UCSD-AML1 (cell line): ENCODE data around the gene GM2A.

ENCODE experiments used
- DNase-seq: peaks from one replicate; lab custom pipeline; 2025; ENCODE audit not compliant: unreplicated experiment; lab: John Stamatoyannopoulos, UW

The GM2A gene

GRCh38 chr5:151252762-151253604 is at the start of gene GM2A:
TSS of gene GM2A (plus strand) at chr5:151253185. CDS start at chr5:151253217, 32 bp downstream.
- DNase-seq: peak; percentile 99

DNA sequence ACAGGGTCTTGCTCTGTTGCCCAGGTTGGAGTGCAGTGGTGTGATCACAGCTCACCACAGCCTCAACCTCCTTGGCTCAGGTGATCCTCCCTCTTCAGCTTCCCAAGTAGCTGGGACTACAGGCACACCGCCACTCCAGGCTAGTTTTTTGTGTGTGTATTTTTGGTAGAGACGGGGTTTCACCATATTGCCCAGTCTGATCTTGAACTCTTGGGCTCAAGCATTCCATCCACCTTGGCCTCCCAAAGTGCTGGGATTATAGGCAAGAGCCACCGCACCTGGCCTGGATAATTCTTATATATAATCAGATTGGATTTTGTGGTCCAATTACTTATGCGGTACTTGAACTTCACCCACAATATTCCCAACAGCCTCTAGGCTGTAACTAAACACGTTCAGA is 48.9 kb upstream of the GM2A start:
- no peak for DNase-seq

GRCh38 chr5:151205411-151205810 is 47.6 kb upstream of the GM2A start:
- no peak for DNase-seq

DNA sequence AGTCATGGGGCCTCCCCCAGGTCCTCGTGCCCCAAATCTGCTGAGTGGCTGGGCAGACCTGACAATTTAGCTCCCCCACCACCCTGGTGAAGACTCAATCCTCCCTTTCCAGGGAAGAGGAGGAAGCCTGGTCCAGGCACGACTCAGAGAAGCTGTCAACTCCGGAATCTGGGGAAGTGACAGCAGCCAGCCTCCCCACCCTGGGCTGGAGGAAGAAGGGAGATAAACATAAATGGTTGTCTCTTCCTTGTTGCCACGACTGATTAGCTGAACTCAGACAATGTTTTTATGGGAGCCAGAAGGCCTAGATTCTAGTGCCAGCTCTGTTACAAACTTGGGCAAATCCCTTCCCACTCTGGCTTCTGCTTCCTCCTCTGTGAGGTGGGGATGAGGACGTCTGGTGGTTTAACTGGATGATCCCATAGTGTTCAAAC is 44.5 kb upstream of the GM2A start:
- DNase-seq: peak; percentile 51

- no peak for DNase-seq
Measured at GRCh38 chr5:151212406-151212798, 40.6 kb upstream of the GM2A start.

- peak; percentile 91 for DNase-seq
Measured at GRCh38 chr5:151213803-151214613, 39.0 kb upstream of the GM2A start.

GRCh38 chr5:151214614-151215545 is 38.1 kb upstream of the GM2A start:
- no peak for DNase-seq

GRCh38 chr5:151215546-151215880 is 37.5 kb upstream of the GM2A start:
- DNase-seq: no peak

- DNase-seq: no peak
Measured at GRCh38 chr5:151216781-151217180, 36.2 kb upstream of the GM2A start.

- DNase-seq: no peak
Measured at GRCh38 chr5:151218177-151218576, 34.8 kb upstream of the GM2A start.

DNA sequence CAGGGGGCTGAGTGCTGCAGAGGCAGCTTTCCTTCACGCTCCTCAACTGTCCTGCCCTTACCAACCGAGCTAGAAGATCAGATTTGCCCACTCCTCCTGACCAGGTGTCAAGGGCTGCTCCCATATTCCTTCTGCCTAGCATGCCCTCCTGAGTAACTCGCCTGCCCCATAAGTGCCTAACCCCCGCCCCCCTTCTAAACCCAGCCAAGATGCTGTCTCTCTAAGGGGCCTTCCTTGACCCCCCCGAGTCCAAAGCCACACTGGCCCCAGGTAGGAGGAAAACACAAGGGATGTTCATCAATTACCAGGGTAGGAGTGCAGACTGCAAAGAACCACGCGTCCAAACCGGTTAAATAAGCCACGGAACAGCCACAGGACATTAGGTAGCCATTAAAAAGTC is 33.8 kb upstream of the GM2A start:
- DNase-seq: no peak

DNA sequence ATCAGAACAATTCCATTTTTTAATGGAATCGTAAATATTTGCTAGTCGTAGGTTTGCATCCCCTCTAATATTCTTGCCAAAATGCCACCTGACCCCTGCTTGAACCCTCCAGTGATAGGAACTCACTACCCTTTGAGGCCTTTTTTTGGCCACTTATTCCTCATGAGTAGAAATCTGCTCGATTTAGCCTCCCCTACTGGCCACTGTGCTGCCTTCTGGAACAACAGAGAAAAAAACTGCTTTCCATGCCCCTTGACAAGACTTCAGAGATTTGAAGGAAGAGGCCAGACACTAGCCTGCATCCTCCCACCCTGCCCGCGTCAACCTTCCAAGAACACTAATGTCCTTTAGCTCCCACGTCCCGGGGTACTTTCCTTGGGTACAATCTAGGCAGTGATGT is 33.2 kb upstream of the GM2A start:
- DNase-seq: no peak

DNA sequence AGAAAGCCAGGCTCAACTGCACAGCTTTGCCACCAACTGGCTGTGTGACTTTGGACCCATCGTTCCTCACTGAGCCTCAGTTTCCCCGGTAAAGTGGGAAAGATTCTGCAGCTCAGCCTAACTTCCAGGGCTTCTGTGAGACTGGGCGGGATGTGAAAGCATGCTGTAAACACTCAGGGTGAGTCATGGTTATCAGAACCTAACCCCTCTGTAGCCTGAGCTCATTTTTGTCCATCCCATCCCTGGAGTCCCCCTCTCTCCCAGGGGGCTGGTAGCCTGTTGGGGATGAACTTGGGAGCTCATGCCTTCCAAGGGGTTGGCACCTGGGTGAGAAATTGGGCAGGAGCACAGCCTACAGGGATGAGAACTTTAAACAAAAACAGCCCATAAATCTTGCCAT is 31.4 kb upstream of the GM2A start:
- no peak for DNase-seq

DNA sequence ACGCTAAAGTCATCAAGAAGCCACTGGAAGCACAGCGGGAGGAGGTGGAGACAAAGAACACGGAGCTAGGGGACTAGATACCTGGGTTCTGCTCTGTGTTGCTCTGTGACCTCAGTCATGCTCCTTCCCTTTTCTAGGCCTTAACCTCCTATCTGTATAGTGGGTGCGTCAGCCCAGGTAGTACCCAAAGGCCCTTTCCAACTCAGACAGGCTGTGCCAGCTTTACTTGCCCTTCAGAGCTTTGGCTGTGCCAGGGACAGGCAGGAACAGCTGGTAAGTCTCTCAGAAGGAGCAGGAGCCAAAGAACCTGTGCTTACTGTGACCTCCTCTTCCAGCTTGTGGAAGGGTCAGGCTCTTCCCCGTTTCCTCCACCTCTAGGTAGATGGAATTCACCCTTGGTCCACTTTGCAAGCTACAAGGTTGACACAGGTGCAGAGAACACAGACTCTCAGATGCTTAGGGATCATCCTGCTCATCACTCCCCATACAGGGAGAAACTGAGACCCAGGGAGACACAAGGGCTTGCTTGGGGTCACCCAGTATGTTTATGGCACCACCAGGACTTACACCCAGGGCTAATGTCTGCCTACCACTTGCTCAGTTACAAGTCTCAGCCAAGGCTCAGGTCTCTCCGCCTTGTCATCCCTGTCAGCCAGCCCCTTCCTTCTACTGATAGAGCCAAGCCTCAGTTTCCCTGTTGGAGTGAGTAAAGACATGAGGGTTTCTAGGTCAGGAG is 30.8 kb upstream of the GM2A start:
- no peak for DNase-seq

DNA sequence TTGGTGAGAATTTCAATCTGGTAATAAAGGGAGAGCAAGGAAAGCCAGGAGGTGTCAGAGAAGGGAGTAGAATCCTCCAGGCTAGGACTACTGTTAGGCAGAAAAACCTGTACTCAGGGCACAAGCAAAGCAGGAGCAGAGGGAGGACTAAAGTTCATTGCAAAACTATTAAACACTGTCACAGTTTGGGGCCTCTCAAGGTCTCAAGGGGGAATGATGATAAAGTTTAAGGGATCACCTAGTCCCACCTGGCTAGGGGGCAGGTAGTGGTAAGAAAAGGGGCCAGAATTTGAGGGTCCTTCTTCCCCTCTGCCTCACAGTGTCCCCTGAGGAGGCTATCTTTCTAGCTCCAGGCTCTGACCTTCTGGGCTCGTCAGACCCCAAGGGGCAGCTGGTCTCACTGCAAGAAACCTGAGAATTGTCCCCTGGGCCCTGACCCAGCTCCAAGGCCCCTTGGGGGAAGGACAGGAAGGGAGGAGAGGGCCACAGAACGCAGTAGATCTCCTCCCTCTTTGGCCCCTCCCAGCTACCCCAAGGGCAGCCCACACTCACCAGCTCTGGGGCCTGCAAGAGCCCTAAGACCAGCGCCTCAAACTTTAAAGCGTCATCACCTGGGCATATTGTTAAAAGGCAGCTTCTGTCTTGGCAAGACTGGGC is 30.1 kb upstream of the GM2A start:
- DNase-seq: peak; percentile 51

DNA sequence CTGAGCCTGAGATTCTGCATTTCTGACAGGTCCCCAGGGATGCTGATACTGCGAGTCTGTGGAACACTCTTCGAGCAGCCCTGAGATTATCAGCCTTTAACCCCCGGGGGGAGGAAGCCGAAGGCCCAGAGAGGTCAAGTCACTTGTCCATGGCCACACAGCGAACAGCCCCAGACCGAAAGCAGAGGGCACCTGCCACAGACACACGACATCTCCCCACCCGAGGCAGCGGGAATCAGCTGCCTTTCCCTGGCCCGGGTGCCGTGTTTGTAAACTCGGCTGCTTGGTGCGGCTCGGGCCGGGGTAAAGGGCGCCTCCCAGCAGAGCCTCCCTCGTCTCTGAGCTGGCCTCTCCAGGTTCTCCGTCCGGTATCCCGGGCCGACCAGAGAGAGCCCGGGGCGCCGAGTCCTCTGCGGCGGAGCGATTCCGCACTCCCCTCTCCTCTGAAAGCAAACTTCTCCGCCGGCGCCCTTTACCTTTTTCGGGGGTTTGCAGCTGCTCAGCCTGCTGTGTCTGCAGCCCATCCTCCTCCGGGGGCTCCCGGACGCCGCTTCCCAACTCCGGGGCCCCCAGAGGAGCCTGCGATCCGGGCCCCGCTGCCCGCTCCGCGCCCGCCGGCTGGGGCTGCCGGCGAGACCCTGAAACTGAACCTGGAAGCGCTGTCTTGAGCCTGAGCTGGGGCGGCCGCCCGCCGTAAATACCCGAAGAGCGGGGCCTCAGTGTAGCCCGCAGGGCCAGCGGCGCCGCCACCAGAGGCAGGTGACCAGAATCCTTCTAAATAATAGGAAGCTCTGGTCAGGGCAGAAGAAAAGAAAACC is 29.3 kb upstream of the GM2A start, which contains the start of gene CCDC69:
TSS of gene CCDC69 (minus strand) at position 646 of the 818 bp plus-strand sequence. CDS start at position 524, 122 bp downstream.
- peak; percentile 76 for DNase-seq

- DNase-seq: no peak
Measured at GRCh38 chr5:151224372-151224771, 28.6 kb upstream of the GM2A start.

- no peak for DNase-seq
Measured at GRCh38 chr5:151225071-151225470, 27.9 kb upstream of the GM2A start.

GRCh38 chr5:151225475-151225874 is 27.5 kb upstream of the GM2A start:
- DNase-seq: no peak
